NK-92 (cell line): Measurements from ENCODE around the gene DLG1.

Experiments used
- DNase-seq: peaks from one replicate; lab custom pipeline; 2025; ENCODE audit not compliant: unreplicated experiment; lab: John Stamatoyannopoulos, UW

DLG1 gene

DNA sequence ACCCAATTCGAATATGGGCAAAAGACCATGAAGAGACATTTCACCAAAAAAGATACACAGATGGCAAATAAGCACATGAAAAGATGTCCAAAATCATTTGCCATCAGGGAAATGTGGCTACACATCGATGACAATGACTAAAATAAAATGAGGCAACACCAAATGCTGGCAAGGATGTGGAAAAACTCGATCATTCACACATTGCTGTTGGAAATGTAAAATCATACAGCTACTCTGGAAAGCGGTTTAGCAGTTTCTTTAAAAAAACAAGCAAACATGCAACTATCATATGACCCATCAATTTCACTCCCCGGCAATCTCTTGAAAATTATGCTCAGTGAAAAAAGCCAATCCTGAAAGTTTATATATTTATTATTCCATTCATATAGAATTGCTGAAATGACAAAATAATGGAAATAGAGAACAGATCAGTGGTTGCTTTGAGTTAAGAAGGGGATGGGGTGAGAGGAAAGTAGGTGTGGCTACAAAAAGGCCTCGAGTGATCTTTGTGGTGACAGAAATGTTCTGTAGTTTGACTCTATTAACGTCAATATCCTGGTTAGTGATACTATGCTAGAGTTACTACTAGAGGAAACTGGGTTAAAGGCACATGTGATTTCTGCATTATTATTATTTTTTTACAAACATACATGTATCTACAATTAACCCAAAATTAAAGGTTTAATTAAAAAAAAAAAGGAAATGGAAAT, 45.0 kb downstream of the DLG1 start:
- DNase-seq, result no peak

DNA sequence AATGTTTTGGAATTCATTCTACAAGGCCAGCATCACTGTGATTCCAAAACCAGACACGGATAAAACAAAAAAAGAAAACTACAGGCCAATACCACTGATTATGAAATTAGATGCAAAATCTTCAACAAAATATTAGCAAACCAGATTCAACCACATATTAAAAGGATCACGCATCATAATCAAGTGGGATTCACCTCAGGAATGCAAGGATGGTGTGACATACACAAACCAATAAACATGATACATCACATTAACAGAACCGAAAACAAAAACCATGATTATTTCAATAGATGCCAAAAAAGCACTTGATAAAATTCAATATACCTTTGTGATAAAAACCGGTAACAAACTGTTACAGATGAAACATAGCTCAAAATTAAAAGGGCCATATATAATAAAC, 48.9 kb downstream of the DLG1 start:
- no peak for DNase-seq

DNA sequence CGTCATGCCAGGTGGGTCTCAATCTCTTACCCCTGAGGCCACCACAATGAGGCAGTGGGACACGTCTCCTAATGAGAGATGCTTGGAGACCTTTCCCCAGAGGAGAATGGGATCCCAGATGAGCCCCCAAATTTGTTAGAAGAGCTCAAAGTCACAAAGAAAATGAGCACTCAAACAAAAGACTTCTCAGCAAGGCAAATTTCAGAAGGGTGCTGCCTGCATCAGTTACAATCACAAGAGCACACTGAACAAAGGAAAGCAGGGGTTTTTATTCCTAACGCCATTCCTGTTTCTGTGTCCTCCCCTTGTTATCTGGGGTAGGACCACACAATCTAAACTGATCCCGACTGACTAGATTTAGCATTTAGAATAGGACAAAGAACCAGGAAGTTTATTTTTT, 50.1 kb downstream of the DLG1 start:
- no peak for DNase-seq

DNA sequence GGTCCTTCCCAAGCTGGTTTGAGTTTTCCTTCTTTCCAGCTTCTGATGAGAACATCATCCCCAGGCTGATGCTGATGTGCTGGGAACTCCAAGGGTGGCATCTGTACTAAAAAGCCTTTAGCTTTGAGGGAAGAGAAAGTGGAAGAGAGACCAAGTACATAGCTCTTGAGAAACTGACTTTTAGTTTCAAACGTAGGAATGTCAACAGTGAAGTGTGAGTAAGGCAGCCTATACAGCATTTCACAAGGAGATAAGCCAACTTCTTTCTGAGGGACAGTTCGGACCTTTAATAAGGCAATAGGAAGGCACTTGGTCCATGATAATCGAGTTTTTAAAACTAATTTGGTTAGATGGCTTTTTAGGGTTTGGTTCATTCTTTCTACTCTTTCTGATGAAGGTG, 53.7 kb downstream of the DLG1 start:
- DNase-seq, result no peak

DNA sequence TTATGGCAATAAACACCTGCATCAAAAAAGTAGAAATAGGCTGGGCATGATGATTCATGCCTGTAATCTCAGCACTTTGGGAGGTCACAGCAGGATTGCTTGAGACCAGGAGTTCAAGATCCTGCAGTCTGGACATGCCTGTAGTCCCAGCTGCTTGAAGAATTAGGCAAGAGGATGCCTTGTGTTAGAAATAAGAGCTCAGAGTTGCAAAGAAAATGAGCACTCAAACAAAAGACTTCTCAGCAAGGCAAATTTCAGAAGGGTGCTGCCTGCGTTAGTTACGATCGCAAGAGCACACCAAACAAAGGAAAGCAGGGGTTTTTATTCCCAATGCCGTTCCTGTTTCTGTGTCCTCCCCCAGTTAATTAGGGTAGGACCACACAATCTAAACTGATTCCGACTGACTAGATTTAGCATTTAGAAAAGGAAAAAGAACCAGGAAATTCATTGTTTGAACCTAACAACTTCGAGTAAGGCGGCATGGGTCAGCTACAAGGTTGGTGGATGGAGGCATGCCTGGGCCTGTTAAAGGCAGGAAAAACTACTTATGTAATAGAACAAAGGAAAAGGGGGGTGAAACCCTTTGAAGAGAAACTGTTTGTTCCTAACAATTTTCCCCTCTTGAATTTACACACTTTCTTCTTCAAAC, 55.5 kb downstream of the DLG1 start:
- DNase-seq, result no peak

DNA sequence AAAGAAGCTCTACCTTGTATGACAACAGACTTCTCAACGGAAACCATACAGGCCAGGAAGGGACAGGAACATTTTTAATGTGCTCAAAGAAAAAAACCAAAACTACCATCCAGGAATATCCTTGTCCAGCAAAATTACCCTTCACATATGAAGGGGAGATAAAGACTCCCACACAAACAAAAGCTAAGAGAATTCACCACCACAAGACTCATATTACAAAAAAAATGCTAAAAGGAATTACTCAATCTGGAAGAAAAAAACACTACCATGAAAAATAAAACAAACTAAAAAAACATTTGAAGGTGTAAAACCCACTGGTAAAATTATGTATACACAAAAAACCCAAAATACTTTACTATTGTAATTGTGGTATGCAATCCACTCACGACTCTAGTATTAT, 57.2 kb downstream of the DLG1 start:
- no peak for DNase-seq

DNA sequence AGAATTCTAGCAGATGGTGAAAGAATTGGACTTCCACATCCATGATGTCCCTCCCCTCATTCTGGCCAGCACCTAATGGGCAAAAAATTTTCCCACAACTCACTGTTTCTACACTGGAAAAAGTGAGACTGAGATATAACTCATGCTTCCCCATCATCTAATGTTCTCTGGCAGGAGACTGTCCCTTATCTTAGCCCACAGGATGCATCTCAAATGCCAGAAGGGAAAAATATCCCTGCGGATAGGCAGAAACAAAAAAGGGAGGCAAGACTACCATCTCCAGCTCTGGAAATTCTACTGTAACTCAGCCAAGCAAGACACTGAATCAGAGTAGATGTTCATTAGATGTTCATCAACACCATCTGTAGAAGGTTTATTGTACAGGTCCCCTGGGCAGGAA, 58.6 kb downstream of the DLG1 start:
- no peak for DNase-seq

DNA sequence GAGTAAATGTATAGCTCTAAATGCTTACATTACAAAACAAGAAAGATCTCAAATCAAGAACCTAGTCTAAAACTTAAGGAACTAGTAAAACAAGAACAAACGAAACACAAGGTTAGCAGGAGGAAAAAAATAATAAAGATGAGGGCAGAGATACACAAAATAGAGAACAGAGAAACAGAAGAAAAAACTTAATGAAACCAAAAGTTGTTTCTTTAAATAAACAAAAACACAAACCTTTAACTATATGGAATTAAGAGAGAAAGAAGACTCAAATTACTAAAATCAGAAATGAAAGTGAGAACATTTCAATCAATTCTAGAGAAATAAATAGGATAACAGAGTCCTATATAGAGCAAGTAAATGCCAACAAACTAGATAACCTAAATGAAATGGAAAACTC, 59.6 kb downstream of the DLG1 start:
- no peak for DNase-seq

DNA sequence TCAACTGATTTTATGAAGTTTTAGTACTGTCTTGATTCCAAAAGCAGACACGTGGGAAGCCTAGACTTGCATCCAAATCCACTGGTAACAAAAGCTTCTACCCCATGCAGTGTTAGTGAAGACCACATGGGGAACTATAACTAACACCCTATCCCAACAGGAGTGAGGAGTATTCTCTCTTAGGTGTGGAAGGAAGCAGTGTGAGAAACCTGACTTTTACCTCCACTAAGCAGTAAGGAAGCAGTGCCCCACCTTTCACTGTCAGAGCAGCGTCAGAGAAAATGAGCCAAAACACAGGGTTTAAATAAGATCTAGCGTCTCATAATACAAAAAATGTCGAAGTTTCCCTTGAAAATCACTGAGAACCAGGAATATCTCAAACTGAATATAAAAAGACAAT, 60.5 kb downstream of the DLG1 start:
- DNase-seq, result no peak

DNA sequence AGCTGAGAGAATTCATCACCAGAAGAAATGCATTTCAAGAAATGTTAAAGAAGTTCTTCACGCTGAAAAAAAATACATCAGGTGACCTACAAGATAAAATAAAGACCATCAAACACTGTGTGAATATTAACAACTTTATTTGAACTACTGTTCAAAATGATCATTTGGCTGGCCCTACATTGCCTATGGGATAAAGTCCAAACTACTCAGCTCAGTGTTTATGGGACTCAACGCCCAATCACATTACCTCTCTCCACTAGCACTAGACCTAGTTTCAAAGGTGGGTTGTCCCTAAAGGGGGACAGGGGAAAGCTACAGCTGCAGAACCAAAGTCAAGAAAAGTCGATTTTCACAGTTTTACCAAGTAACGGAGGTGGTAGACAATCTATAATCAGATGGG, 62.0 kb downstream of the DLG1 start:
- no peak for DNase-seq

DNA sequence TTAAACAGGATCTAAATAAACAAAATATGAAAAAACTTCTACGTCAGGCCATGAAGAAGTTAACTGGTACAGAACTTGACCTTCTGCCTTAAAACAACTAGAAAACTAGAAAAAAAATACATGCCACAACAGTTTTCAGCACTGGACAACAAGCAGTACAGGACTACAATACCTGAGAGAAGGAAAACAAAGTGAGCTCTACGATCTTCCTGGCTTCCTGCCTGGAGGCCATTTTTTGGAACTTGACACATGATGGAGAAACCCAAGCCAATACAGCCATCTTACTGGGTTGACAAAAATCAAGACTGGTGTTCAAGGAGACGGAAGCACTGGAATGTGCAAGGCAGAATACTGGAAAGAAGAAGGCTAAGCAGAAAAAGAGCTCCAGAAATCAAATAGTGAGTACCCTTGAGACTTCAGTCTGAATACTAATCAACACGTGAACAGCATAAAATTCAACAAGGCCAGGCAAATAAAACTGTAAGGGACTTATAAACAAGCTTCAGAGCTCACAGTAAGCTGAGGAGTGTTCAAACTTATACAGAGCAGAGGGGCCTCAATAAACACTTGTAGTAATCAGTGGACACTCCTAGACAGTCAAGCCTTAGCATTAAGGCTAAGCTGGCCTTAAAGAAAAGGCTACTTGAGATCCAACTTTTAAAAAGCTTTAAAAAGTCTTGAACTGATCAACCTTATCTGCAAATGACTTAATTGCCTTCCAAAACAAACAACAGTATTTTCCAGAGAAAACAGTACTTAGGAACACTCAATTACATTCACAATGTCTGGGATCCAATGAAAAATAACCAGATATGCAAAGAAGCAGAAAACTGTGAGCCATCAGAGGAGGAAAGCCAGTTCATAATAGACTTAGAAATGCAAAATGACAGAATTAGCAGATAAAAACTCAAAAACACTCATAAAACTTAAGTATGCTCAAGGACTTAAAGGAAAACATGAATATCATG, 63.2 kb downstream of the DLG1 start:
- no peak for DNase-seq

DNA sequence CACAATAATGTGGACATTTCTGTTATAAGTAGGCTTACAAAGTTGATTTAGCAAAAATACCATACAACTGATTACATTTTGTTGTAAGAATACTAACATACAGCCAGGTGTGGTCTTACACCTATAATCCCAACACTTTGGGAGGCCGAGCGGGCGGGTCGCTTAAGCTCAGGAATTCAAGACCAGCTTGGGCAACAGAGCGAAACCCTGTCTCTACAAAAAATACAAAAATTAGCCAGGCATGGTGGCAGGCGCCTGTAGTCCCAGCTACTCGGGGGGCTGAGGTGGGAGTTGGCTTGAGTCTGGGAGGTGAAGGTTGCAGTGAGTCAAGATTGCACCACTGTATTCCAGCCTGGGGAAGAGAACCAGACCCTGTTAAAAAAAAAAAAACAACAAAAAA, 67.1 kb downstream of the DLG1 start:
- DNase-seq, result no peak

DNA sequence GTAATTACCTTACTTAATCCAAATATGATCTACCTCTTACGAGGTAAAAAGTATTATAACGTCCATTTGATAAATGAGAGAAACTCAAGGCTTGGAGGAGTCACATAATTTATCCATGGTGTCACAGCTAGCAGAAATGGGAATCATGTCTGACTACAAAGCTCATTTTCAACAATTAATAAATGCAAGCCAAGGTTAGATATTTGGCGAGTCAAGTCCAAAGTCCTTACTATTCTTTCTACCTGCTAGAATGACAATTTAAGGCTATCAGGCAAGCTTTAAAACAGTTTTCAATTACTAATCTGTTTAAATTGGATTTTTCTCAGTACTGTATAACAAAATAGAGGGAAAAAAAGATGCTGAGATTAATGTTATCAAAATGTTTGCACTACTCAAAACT, 68.6 kb downstream of the DLG1 start:
- no peak for DNase-seq

DNA sequence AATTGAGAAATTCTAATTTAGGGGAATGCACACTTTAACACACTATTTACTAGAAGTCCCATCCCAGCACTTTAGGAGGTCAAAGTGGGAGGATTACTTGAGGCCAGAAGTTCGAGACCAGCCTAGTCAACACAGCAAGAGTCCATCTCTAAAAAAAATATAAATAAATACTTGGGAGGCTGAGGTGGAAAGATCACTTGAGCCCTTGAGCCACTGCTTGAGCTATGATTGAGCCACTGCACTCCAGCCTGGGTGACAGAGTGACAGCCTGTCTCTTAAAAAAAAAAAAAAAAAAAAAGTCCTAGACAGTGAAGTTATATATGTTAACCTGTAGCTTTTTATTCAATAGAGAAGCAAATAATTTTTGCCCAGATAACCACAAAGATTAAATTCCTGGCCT, 69.2 kb downstream of the DLG1 start:
- no peak for DNase-seq

DNA sequence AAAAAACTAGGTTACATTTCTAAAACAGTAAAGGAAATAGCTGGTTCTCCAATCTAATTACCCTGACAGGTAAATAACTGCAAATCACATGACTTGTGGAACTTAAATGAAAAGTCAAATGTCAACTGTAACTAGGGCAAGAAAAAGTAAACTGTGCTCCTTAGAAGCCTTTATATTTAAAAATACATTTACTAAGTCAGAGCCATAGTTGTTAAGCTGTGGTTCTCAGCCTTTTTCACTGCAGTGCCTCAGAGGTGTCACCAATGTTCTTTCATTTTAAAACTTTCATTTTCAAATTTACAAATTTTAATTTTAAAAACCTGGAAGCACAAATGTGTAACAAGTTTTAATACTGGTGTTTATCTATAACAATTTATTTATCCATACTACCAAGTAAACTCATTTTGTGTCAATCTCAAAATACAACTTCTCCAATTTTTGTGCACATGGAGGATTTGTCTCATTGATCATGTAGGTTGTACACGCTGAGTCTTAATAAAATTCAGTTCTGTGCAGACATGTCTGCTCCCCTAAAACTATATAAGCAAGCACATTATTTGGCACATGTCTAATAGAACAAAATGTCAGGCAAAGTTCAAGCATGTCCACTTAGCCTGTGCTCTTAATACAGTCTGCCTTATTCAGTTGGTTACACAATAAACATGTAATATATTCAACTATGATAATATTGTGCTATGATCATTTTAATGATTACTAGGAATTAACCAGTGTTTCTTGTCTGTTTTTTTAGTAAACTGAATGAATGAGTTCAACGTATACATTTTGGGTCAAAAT, 70.4 kb downstream of the DLG1 start:
- no peak for DNase-seq

DNA sequence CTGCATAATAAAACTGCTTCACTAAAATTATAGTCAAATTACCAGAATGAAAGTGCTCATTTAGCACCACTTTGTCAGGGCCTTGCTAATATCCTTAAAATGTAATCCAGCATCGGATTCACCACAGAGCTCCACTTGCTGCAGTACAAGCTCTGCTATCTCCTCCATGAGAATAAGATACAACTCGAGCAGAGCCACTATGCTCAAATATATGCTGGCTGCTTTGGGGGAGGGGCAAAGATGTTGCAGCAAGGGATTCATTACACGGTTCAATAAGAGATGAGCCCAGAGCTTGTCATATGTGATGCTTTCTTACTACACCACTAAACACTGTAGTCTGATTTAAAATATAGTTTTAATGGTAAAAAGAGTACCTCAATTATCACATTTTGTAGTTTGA, 72.2 kb downstream of the DLG1 start:
- DNase-seq, result no peak

DNA sequence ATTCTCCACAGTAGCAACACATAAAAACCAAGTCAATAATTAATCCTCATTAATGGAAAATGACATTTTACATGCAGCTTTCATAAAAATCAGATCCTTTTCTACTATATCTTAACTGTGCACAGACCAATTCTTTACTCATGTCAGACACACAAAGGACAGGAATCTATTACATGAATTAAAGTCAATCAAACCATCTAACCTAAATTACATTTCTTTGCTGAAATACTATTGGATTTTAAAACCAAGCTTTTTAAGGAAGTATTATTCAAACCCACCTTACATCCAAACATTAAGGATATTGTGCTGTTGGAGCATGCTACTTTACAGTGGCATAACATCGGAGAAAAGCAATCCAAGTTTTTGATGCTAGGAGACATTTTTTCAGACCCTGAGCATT, 72.8 kb downstream of the DLG1 start:
- DNase-seq, result no peak

DNA sequence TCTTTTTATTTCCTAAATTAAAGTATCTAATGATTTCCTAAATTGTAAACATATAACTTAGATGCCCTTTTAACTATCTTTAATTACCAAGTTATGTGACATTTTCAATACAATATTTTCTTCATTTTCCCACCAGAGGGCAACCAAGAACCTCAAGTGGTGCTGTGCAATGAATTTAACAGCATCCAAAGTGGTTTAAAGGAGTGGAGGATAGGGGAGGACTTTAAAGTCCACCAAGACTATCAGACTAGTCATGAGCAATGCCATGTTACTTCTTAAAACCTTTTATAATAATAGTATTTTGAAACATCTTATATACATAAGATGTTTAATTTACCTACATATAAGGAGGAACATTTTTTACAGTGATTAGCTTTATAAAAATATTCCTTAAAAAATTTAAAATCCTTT, 74.4 kb downstream of the DLG1 start:
- no peak for DNase-seq

DNA sequence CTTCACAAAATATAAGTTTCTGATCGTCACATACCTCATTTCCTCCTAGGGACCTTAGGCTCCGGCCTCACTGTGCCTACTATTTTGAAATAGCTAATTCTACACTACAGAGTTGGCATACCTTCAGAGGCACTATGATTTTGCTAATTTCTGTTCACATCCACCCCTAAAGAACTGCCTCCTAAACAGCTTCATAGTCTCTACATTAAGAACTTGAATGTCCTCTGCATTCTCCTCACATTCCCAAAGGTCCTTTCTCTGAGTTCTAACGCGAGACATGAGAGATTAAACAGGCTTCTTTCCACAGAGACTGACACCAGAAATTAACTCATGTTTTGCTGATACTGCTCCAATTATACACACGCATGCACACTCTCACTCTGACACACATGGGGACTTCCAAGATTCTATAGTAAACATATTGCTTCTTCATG, 75.5 kb downstream of the DLG1 start:
- DNase-seq, result no peak

DNA sequence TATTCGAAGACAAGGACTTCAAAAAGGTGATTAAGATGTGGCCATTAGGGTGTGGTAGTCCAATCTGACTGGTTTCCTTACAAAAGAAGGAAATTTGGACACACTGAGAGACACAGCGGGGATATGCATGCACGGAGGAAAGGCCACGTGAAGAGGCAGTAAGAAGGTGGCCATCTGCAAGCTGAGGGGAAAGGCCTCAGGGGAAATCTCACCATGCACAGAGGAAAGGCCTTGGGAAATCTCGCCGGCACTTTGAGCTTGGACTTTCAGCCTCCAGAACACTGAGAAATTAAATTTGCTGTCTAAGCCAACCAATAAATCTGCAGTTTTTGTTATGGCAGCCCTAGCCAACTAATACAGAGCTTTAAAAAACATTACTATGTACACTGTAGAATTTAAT, 78.8 kb downstream of the DLG1 start:
- DNase-seq, result no peak

DNA sequence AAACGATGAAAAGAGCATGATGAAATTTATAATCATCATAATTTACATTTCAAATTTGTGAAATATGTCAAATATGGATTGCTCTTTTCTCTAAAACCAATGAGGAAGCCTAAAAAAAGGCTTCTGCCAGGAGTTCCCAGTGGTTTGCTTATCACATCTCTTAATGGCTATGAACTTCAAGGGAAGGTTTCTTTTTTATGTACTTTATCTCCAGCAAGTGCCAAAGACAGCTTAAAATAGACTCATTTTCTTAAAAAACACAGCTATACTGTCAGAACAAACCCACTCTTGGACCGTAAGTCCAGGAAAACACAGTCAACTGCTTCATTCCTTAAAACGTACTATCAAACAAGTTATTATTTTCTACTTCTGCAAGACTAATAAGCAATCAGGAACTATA, 80.2 kb downstream of the DLG1 start:
- no peak for DNase-seq
